ENCODE results near the gene OR2T29.
"Not testable (repeated sequence)": the region's sequence is repeated elsewhere in the genome, so short reads cannot be mapped to it uniquely, and the experiment has no call there.

The OR2T29 gene

GRCh38 chr1:248562672-248563071 lies at the start of gene OR2T29:
TSS of gene OR2T29 (minus strand) at chr1:248562772. CDS start at chr1:248559491, 3,281 bp downstream.
- ATAC-seq (ENCODE audit: low read depth); H3K36me3 ChIP-seq (ENCODE audit: low read depth): not testable (repeated sequence)

GRCh38 chr1:248611883-248612414 lies 49.4 kb upstream of the OR2T29 start:
- TF ChIP-seq CTCF (IDR thresholded peaks at IDR 0.05; ENCODE audit: poor library complexity, severe bottlenecking): no peak
- no peaks in the 10 kb centered on the region for H3K4me1 ChIP-seq (ENCODE audit: insufficient read depth, poor library complexity, severe bottlenecking)
- no peaks in the 10 kb centered on the region for H3K9me3 ChIP-seq (ENCODE audit: severe bottlenecking)
- H3K27me3 ChIP-seq (ENCODE audit: insufficient read depth, poor library complexity, severe bottlenecking): no peaks in the 10 kb centered on the region
- H3K4me3 ChIP-seq (ENCODE audit: severe bottlenecking): no peak overlapping the region
- no peak for DNase-seq (ENCODE audit: low spot score)
- ATAC-seq (ENCODE audit: low read depth): no peak
- no peak overlapping the region for H3K27ac ChIP-seq (ENCODE audit: poor library complexity, severe bottlenecking)
- no peaks in the 10 kb centered on the region for H3K36me3 ChIP-seq (ENCODE audit: low read depth)

More at GRCh38 chr1:248562672-248563071, at the start of gene OR2T29:
- not testable (repeated sequence) for H3K27ac ChIP-seq (ENCODE audit: poor library complexity, severe bottlenecking); DNase-seq (ENCODE audit: low spot score); H3K9me3 ChIP-seq (ENCODE audit: severe bottlenecking); H3K27me3 ChIP-seq (ENCODE audit: insufficient read depth, poor library complexity, severe bottlenecking); H3K4me1 ChIP-seq (ENCODE audit: insufficient read depth, poor library complexity, severe bottlenecking); H3K4me3 ChIP-seq (ENCODE audit: severe bottlenecking)

GRCh38 chr1:248610301-248610700 lies 47.7 kb upstream of the OR2T29 start:
- no peaks in the 10 kb centered on the region for H3K4me1 ChIP-seq (ENCODE audit: insufficient read depth, poor library complexity, severe bottlenecking)
- no peaks in the 10 kb centered on the region for H3K27me3 ChIP-seq (ENCODE audit: insufficient read depth, poor library complexity, severe bottlenecking)
- DNase-seq (ENCODE audit: low spot score) (no peak), ATAC-seq (ENCODE audit: low read depth) (no peak)
- H3K36me3 ChIP-seq (ENCODE audit: low read depth): no peaks in the 10 kb centered on the region
- H3K4me3 ChIP-seq (ENCODE audit: severe bottlenecking): no peak overlapping the region
- H3K27ac ChIP-seq (ENCODE audit: poor library complexity, severe bottlenecking): no peak overlapping the region
- no peaks in the 10 kb centered on the region for H3K9me3 ChIP-seq (ENCODE audit: severe bottlenecking)
- TF ChIP-seq CTCF (IDR thresholded peaks at IDR 0.05; ENCODE audit: poor library complexity, severe bottlenecking): no peak

GRCh38 chr1:248599396-248599795 lies 36.8 kb upstream of the OR2T29 start:
- DNase-seq (ENCODE audit: low spot score): no peak
- H3K4me1 ChIP-seq (ENCODE audit: insufficient read depth, poor library complexity, severe bottlenecking): no peaks in the 10 kb centered on the region
- no peak overlapping the region for H3K27ac ChIP-seq (ENCODE audit: poor library complexity, severe bottlenecking)
- no peaks in the 10 kb centered on the region for H3K9me3 ChIP-seq (ENCODE audit: severe bottlenecking)
- H3K36me3 ChIP-seq (ENCODE audit: low read depth): no peaks in the 10 kb centered on the region
- ATAC-seq (ENCODE audit: low read depth): no peak
- no peaks in the 10 kb centered on the region for H3K27me3 ChIP-seq (ENCODE audit: insufficient read depth, poor library complexity, severe bottlenecking)
- no peak for TF ChIP-seq CTCF (IDR thresholded peaks at IDR 0.05; ENCODE audit: poor library complexity, severe bottlenecking)
- H3K4me3 ChIP-seq (ENCODE audit: severe bottlenecking): no peak overlapping the region

- H3K36me3 ChIP-seq (ENCODE audit: low read depth): no peaks in the 10 kb centered on the region
Observed at GRCh38 chr1:248597589-248597988, 35.0 kb upstream of the OR2T29 start, which contains the start of gene OR2T10. TSS of gene OR2T10 (minus strand) at chr1:248597700. CDS start at chr1:248593768, 3,932 bp downstream.

More at GRCh38 chr1:248597589-248597988, 35.0 kb upstream of the OR2T29 start, which contains the start of gene OR2T10:
- Histone ChIP-seq H3K4me1 (ENCODE audit: insufficient read depth, poor library complexity, severe bottlenecking) (no peaks in the 10 kb centered on the region), H3K27me3 (ENCODE audit: insufficient read depth, poor library complexity, severe bottlenecking) (no peaks in the 10 kb centered on the region), H3K27ac (ENCODE audit: poor library complexity, severe bottlenecking) (no peak within 1 kb of the TSS), H3K4me3 (ENCODE audit: severe bottlenecking) (no peak within 1 kb of the TSS), H3K9me3 (ENCODE audit: severe bottlenecking) (no peaks in the 10 kb centered on the region)
- DNase-seq (ENCODE audit: low spot score): no peak
- ATAC-seq (ENCODE audit: low read depth): no peak
- no peak for TF ChIP-seq CTCF (IDR thresholded peaks at IDR 0.05; ENCODE audit: poor library complexity, severe bottlenecking)

Measured in RWPE2 (cell line).